IMR-90 (cell line): ENCODE results near the gene MBTPS1. TPM values are rescaled to one million over a fixed set of nuclear protein-coding genes. Genes with fewer than 3 reads are reported as not detected.
A peak's percentile ranks its signal among the peaks of the same experiment; 100 is the strongest.

Experiments used
- ATAC-seq: fragments of 200-7000 bp; cut with Tn5 transposase; 2 replicates; pipeline ENCODE4 v1.9.1; 2020; ENCODE audit warnings: low read depth, mild to moderate bottlenecking, moderate library complexity
- Bru-seq: library from RNA; stranded (reverse); fragments of 400-500 nt; gene quantifications from one replicate; lab custom pipeline; 2021; lab: Mats Ljungman, UMichigan
- BruChase-seq, 2 experiments: library from RNA; stranded (reverse); fragments of 400-500 nt; gene quantifications; one replicate each; lab custom pipeline; 2021; lab: Mats Ljungman, UMichigan
- BruUV-seq: library from RNA; stranded (reverse); fragments of 400-500 nt; replicated peaks from 2 replicates; lab custom pipeline; 2021; lab: Mats Ljungman, UMichigan
- CTCF ChIA-PET: fragments of 300-600 bp; formaldehyde crosslinking; extraction: SDS; loops from one replicate; lab custom pipeline; 2021; ENCODE audit warnings: antibody characterized with exemption; lab: Yijun Ruan, JAX
- POLR2A ChIA-PET: fragments of 300-600 bp; sonication (Branson Sonifier 250); formaldehyde crosslinking; loops from one replicate; lab custom pipeline; 2022; ENCODE audit warnings: antibody characterized with exemption; ENCODE audit not compliant: unreplicated experiment; lab: Charles Lee
- DNase-seq: peaks from one replicate; pipeline ENCODE4 v3.0.0; 2013
- H2AFZ ChIP-seq: replicated peaks from 2 replicates; pipeline ENCODE3; 2013; ENCODE audit warnings: low read length, mild to moderate bottlenecking; ENCODE audit not compliant: poor library complexity
- H2AK5ac ChIP-seq: 2 replicates; pipeline ENCODE4 v1.6.1; 2013; ENCODE audit warnings: low read depth, low read length, inconsistent platforms
- H2AK9ac ChIP-seq: replicated peaks from 2 replicates; pipeline ENCODE3; 2013; ENCODE audit warnings: mild to moderate bottlenecking, low read depth, low read length, moderate library complexity; ENCODE audit not compliant: poor library complexity
- H2BK120ac ChIP-seq: 2 replicates; pipeline ENCODE4 v1.6.1; 2013; ENCODE audit warnings: low read depth, low read length, inconsistent platforms
- H2BK15ac ChIP-seq: 3 replicates; pipeline ENCODE4 v1.6.1; 2013; ENCODE audit warnings: low read depth, low read length, inconsistent platforms
- H2BK20ac ChIP-seq: 2 replicates; pipeline ENCODE4 v1.6.1; 2013; ENCODE audit warnings: low read depth, mild to moderate bottlenecking, inconsistent platforms, low read length, moderate library complexity
- H2BK5ac ChIP-seq: 2 replicates; pipeline ENCODE4 v1.6.1; 2013; ENCODE audit warnings: mild to moderate bottlenecking, low read depth, low read length, inconsistent platforms; ENCODE audit not compliant: poor library complexity, severe bottlenecking
- H3K14ac ChIP-seq: replicated peaks from 2 replicates; pipeline ENCODE4 v1.6.1; 2013; ENCODE audit warnings: low read depth, low read length, inconsistent platforms
- H3K18ac ChIP-seq: 2 replicates; pipeline ENCODE4 v1.6.1; 2013; ENCODE audit warnings: low read depth, low read length, control low read depth
- H3K23ac ChIP-seq: 2 replicates; pipeline ENCODE4 v1.6.1; 2013; ENCODE audit warnings: low read depth, low read length, inconsistent platforms
- H3K27ac ChIP-seq: 2 replicates; pipeline ENCODE4 v1.5.1; 2013; ENCODE audit warnings: mild to moderate bottlenecking, control low read depth, low read length; ENCODE audit not compliant: insufficient read depth
- H3K27me3 ChIP-seq: 2 replicates; pipeline ENCODE4 v1.6.1; 2013; ENCODE audit warnings: low read length; ENCODE audit not compliant: control insufficient read depth, insufficient read depth
- H3K36me3 ChIP-seq: 2 replicates; pipeline ENCODE4 v1.6.1; 2013; ENCODE audit warnings: low read length, mixed read lengths; ENCODE audit not compliant: control insufficient read depth, insufficient read depth
- H3K4ac ChIP-seq: 2 replicates; pipeline ENCODE4 v1.6.1; 2013; ENCODE audit warnings: low read depth, low read length, inconsistent platforms
- H3K4me1 ChIP-seq: 2 replicates; pipeline ENCODE4 v1.6.1; 2013; ENCODE audit warnings: low read length, mixed read lengths; ENCODE audit not compliant: control insufficient read depth, insufficient read depth
- H3K4me2 ChIP-seq: 2 replicates; pipeline ENCODE4 v1.6.1; 2013; ENCODE audit warnings: low read depth, mild to moderate bottlenecking, control low read depth, low read length, moderate library complexity
- H3K4me3 ChIP-seq: 2 replicates; pipeline ENCODE4 v1.5.1; 2013; ENCODE audit warnings: low read depth, mild to moderate bottlenecking, control low read depth, low read length, moderate library complexity; ENCODE audit not compliant: insufficient read depth
- H3K56ac ChIP-seq: 2 replicates; pipeline ENCODE4 v1.6.1; 2013; ENCODE audit warnings: low read length, inconsistent platforms; ENCODE audit not compliant: insufficient read depth; ENCODE audit errors: extremely low read depth
- H3K79me1 ChIP-seq, 2 experiments: 2 replicates each; pipeline ENCODE4 v1.6.1; 2013; ENCODE audit warnings: low read length in 2 of 2, inconsistent platforms in 1 of 2, low read depth in 1 of 2
- H3K9ac ChIP-seq: 2 replicates; pipeline ENCODE4 v1.6.1; 2013; ENCODE audit warnings: low read depth, low read length, control low read depth
- H3K9me1 ChIP-seq: 2 replicates; pipeline ENCODE4 v1.6.1; 2013; ENCODE audit warnings: low read length, inconsistent platforms; ENCODE audit not compliant: insufficient read depth
- H3K9me3 ChIP-seq: 2 replicates; pipeline ENCODE4 v1.6.1; 2013; ENCODE audit warnings: low read length; ENCODE audit not compliant: control insufficient read depth, insufficient read depth
- H4K20me1 ChIP-seq: 2 replicates; pipeline ENCODE4 v1.6.1; 2013; ENCODE audit warnings: low read length, inconsistent platforms; ENCODE audit not compliant: insufficient read depth
- H4K5ac ChIP-seq: 2 replicates; pipeline ENCODE4 v1.6.1; 2013; ENCODE audit warnings: mild to moderate bottlenecking, low read depth, low read length, control low read depth
- H4K8ac ChIP-seq, 2 experiments: 2 replicates each; pipeline ENCODE4 v1.6.1; 2013; ENCODE audit warnings: low read depth in 2 of 2, low read length in 2 of 2, control low read depth in 1 of 2, inconsistent platforms in 1 of 2
- H4K91ac ChIP-seq: 2 replicates; pipeline ENCODE4 v1.6.1; 2013; ENCODE audit warnings: low read depth, low read length, inconsistent platforms; ENCODE audit not compliant: insufficient read depth
- BHLHE40 ChIP-seq: fragments of 150-350 bp; IDR thresholded peaks from 2 replicates; pipeline ENCODE4 v1.6.1; 2016; ENCODE audit warnings: mild to moderate bottlenecking, low read depth, low read length
- CHD1 ChIP-seq: IDR thresholded peaks from 2 replicates; pipeline ENCODE4 v1.6.1; 2012; ENCODE audit warnings: low read depth, low read length, improper control_type of control experiment
- FOS ChIP-seq: fragments of 150-350 bp; IDR thresholded peaks from 2 replicates; pipeline ENCODE4 v1.6.1; 2016; ENCODE audit warnings: low read depth, low read length
- MAZ ChIP-seq: IDR thresholded peaks from 2 replicates; pipeline ENCODE4 v1.6.1; 2012; ENCODE audit warnings: low read depth, mild to moderate bottlenecking, low read length, improper control_type of control experiment, moderate library complexity, borderline replicate concordance
- MXI1 ChIP-seq: IDR thresholded peaks from 2 replicates; pipeline ENCODE4 v1.6.1; 2012; ENCODE audit warnings: low read depth, mild to moderate bottlenecking, low read length, moderate library complexity, borderline replicate concordance
- NFE2L2 ChIP-seq: fragments of 150-350 bp; IDR thresholded peaks from 2 replicates; pipeline ENCODE4 v1.6.1; 2016; ENCODE audit warnings: low read depth, mild to moderate bottlenecking, low read length
- POLR2A ChIP-seq: IDR thresholded peaks from 2 replicates; pipeline ENCODE4 v1.6.1; 2012; ENCODE audit warnings: mild to moderate bottlenecking, low read depth, low read length
- USF2 ChIP-seq: fragments of 150-350 bp; IDR thresholded peaks from 2 replicates; pipeline ENCODE4 v1.6.1; 2017; ENCODE audit warnings: mild to moderate bottlenecking, antibody characterized with exemption, low read length, low read depth
- WGBS, 2 experiments: methylation state at CpG; one replicate each; pipeline versions ENCODE4 v1.1.5 to v1.1.7; 2013; ENCODE audit warnings: missing lambda C conversion rate in 2 of 2; ENCODE audit not compliant: insufficient read length in 1 of 2; ENCODE audit errors: extremely low coverage in 2 of 2; 5-methylcytosine and 5-hydroxymethylcytosine counted together
- dilution Hi-C: fragments of 300-500 bp; cut with HindIII; formaldehyde crosslinking; loops from one replicate; pipeline ENCODE4 v1.14.3; 2018; ENCODE audit warnings: low sequenced_read_pairs; ENCODE audit not compliant: unreplicated experiment
- in situ Hi-C: fragments of 300-500 bp; cut with MboI; formaldehyde crosslinking; loops from 3 replicates; pipeline ENCODE4 v1.14.3; 2019; ENCODE audit warnings: low sequenced_read_pairs, inconsistent platforms, mixed read lengths
- intact Hi-C: fragments of 100-400 bp; cut with micrococcal nuclease; formaldehyde crosslinking; loops from 2 replicates; pipeline ENCODE4 v1.10.0; 2022
- long read RNA-seq: library from polyadenylated mRNA; unstranded; transcript quantifications from one replicate; pipeline ENCODE4 v2.0.0, GENCODE V29; 2021; ENCODE audit not compliant: unreplicated experiment
- polyA plus RNA-seq, 3 experiments: library from polyadenylated mRNA; depleted of rRNA; stranded (reverse); fragments of >200 nt; gene quantifications; 2 replicates each; pipeline ENCODE4 v1.2.3, GENCODE V29; 2012; ENCODE audit warnings: low replicate concordance in 1 of 3
- total RNA-seq: library from RNA; depleted of rRNA; stranded (reverse); fragments of >200 nt; gene quantifications from 2 replicates; pipeline ENCODE4 v1.2.3, GENCODE V29; 2012; rRNA removed
- TF ChIP-seq, protein P1 (sequence below): fragments of 150-350 bp; IDR thresholded peaks from 2 replicates; pipeline ENCODE4 v1.6.1; 2016; ENCODE audit warnings: low read depth, mild to moderate bottlenecking, low read length, moderate library complexity, borderline replicate concordance

MBTPS1 gene
- total RNA-seq: 70.3 and 70.4 TPM in 2 replicates
- polyA plus RNA-seq (2012; rRNA removed): 45.9 and 59.0 TPM in 2 replicates
- polyA plus RNA-seq (2012; cell fraction: cytosol; rRNA removed): 51.7 and 95.2 TPM in 2 replicates
- 75.3 and 106 TPM in 2 replicates for polyA plus RNA-seq (2012; cell fraction: nucleus; rRNA removed; ENCODE audit: low replicate concordance)
- Bru-seq, nascent RNA: percentile 78 among the genes with signal in this experiment
- percentile 80 among the genes with signal in this experiment for BruChase-seq, experiment 1, labeled RNA remaining after a 6-hour chase
- percentile 76 among the genes with signal in this experiment for BruChase-seq, experiment 2, labeled RNA remaining after a 2-hour chase
- long read RNA-seq, full-length matches to known transcripts: 41 of 108 reads
- long read RNA-seq, partial matches to known transcripts: 57 of 108 reads
- long read RNA-seq, other reads (novel, unspliced or antisense): 10 of 108 reads

GRCh38 chr16:84116720-84117493 is at the start of gene MBTPS1:
MBTPS1 (minus strand) TSS chr16:84116942; CDS start chr16:84101783, 15,159 bp downstream.
- H3K56ac ChIP-seq: peak within 1 kb of the TSS; percentile 76
- ChIA-PET POLR2A (interaction anchor here (0.8 kb wide), 1 partner anchor 28 kb away, joined by 3 read pairs; the partner anchor contains the start of genes DNAAF1 and HSDL1), CTCF (interaction anchor here (0.8 to 2.0 kb wide), 4 partner anchors 32 to 70 kb away, joined by 3 to 7 read pairs (median 4); partner anchors contain the start of gene TAF1C)
- no TSS peak for BruUV-seq
- WGBS, 2 experiments: 0% methylated on average over 68 of the region's 94 CpGs; no CpG with 5 or more reads in 1 of the 2 experiments
- peak within 1 kb of the TSS; percentile 76 for H2BK5ac ChIP-seq
- peak within 1 kb of the TSS; percentile 44 for H3K14ac ChIP-seq
- DNase-seq: peak; percentile 97
- H3K18ac ChIP-seq: peak within 1 kb of the TSS; percentile 36
- peak within 1 kb of the TSS; percentile 98 for H2AFZ ChIP-seq
- peak within 1 kb of the TSS; percentile 89 for H2AK9ac ChIP-seq
- ATAC-seq: peak; percentile 96
- in situ Hi-C loops: no loop called here
- peak within 1 kb of the TSS; percentile 85 for H2AK5ac ChIP-seq
- H2BK20ac ChIP-seq: no peak within 1 kb of the TSS
- peak within 1 kb of the TSS; percentile 95 for H3K27ac ChIP-seq
- TF ChIP-seq NFE2L2 (0 out of 2 replicates have a peak, but pooled peaks have one; percentile 1), USF2 (peak; percentile 13; the same call in 1 of the 2 replicates), FOS (no peak), POLR2A (peak; percentile 83), CHD1 (no peak), MXI1 (peak; percentile 78), MAZ (peak; percentile 76; the same call in 1 of the 2 replicates), BHLHE40 (peak; percentile 32; the same call in 1 of the 2 replicates)
- TF ChIP-seq, protein P1, sequence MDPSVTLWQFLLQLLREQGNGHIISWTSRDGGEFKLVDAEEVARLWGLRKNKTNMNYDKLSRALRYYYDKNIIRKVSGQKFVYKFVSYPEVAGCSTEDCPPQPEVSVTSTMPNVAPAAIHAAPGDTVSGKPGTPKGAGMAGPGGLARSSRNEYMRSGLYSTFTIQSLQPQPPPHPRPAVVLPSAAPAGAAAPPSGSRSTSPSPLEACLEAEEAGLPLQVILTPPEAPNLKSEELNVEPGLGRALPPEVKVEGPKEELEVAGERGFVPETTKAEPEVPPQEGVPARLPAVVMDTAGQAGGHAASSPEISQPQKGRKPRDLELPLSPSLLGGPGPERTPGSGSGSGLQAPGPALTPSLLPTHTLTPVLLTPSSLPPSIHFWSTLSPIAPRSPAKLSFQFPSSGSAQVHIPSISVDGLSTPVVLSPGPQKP: no peak
- dilution Hi-C loops: no loop called here
- peak within 1 kb of the TSS; percentile 84 to 98 for H4K8ac ChIP-seq
- H3K9me1 ChIP-seq: no peaks in the 10 kb centered on the region; the same call in 1 of the 2 replicates
- peak within 1 kb of the TSS; percentile 98 for H3K4me2 ChIP-seq
- no peaks in the 10 kb centered on the region for H3K36me3 ChIP-seq
- no peak within 1 kb of the TSS for H2BK120ac ChIP-seq
- peak within 1 kb of the TSS; percentile 70 for H4K5ac ChIP-seq
- H3K23ac ChIP-seq: peak within 1 kb of the TSS; percentile 31
- no peaks in the 10 kb centered on the region for H4K20me1 ChIP-seq
- H2BK15ac ChIP-seq: no peak within 1 kb of the TSS
- peak within 1 kb of the TSS; percentile 55 for H3K4ac ChIP-seq
- H3K4me1 ChIP-seq: no peaks in the 10 kb centered on the region
- intact Hi-C loops: loop anchor here (5.0 to 10.0 kb wide), 2 partner anchors 60 to 368 kb away; no protein-coding TSS in a partner anchor
- no peaks in the 10 kb centered on the region for H3K9me3 ChIP-seq
- H3K79me1 ChIP-seq: peaks cover 10 to 29% of the 10 kb centered on the region in 2 experiments
- peak within 1 kb of the TSS; percentile 53 for H4K91ac ChIP-seq
- H3K4me3 ChIP-seq: peak within 1 kb of the TSS; percentile 85
- H3K9ac ChIP-seq: peak within 1 kb of the TSS; percentile 98
- no peaks in the 10 kb centered on the region for H3K27me3 ChIP-seq
